HG02642 (cell line): ENCODE data around the gene LARGE1.
A peak's percentile ranks its signal among the peaks of the same experiment; 100 is the strongest.

Experiments
- ATAC-seq: cut with Tn5 transposase; IDR thresholded peaks from one replicate; pipeline ENCODE4 v1.9.1; 2021; ENCODE audit warnings: mild to moderate bottlenecking; ENCODE audit not compliant: unreplicated experiment, poor library complexity

The LARGE1 gene

DNA sequence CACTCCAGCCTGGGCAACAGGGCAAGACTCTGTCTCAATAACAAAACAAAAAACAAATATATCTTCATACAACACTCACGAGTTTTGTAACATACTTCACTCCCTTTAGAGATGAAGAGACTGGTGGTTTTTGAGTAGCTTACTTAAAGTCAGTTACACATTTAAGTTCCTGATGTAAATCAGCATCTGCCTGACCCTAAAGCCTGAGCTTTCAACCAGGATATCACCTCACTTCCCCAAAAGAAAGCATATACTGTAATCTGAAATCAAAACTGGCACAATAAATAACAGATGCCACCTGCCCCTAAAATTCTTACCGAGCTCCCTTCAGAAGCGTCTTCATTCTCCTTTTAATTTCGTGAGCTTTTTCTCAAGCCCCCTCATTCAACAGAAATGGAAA lies 31.5 kb downstream of the LARGE1 start:
- ATAC-seq, result no peak

DNA sequence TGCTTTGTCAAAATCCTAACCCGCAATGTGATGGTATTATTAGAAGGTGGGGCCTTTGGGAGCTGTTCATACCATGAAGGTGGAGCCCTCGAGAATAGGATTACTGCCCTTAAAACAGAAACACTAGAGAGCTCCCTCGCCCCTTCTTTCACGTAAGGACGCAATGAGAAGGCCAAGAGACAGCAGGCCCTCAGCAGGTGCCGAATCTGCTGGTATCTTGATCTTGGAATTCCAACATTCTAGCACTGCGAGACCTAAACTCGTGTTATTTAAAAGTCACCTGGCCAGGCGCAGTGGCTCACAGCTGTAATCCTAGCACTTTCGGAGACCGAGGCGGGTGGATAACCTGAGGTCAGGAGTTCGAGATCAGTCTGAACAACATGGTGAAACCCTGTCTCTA lies 33.1 kb downstream of the LARGE1 start:
- ATAC-seq, result no peak

DNA sequence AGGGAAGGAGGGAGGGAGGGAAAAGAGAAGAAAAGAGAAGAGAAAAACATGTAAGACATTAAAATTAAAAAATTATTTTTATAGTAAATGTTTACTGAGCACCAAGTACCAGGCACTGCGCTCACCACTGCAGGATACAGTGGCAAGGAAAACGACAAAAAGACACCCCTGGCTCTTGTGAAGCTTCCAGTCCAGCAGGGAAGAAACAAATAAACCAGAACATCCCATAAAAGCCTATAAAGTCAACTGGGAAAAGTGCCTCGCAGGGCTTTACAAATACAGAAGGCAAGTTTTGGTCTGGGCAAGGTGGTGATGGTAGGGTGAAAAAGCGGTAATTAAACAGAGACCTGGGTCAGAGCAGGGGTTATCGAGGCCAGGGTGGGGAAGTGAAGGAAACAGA lies 33.6 kb downstream of the LARGE1 start:
- ATAC-seq, result no peak

DNA sequence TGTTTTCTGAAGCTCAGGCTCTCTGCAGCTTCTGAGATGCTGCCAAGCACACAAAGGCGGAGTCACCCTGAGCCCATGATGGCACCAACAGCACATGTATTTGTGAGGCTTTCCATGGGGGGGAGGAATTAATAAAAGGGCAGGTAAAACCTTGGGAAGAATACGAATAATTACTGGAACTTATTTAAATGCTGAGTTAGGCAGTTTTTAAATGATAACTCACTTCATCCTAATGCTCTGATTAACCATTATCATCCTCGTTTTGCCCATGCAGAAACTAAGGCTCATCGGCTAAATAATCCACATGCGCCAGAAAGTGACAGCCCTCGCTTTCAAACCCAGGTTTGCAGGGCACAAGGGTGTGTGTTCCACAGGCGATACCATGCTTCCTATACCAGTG lies 35.4 kb downstream of the LARGE1 start:
- ATAC-seq, result no peak

DNA sequence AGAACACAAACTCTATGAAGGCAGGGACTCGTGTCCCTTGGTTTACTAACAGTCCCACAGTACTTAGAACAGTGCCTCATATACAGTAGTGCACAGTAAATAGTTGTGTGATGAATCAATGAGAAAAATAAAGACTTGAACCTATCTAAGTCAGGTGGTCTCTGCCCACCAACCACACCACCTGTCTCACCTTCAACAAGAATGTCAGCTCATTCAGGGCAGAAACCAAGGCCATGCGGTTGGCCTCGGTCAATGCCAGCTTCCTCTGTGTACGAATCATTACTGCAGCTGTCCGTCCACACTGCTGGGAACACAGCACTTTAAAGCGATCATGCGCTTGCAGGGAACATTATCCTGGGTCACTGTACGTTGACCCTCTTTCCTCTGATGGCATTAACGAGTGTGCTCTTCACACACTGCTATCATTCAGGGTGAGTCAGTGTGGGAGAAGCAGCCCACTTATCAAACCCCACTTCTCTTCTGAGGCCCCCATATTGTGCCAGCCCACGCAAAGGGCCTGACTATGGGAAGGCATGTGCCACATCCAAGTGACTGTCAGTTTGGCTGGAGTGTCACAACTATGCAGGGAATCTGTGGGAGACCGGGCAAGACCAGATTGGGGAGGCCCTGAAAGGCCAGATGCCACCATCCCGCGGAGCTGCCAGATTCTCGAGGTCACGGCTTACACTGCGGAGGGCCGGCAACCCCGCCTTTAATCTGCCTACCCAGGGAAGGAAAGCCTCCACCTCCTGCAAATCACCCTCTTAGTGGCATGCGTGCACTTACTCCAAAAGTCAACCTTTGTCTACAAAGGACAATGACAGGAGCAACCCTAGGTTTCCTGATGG lies 36.1 kb downstream of the LARGE1 start:
- ATAC-seq, result no peak

DNA sequence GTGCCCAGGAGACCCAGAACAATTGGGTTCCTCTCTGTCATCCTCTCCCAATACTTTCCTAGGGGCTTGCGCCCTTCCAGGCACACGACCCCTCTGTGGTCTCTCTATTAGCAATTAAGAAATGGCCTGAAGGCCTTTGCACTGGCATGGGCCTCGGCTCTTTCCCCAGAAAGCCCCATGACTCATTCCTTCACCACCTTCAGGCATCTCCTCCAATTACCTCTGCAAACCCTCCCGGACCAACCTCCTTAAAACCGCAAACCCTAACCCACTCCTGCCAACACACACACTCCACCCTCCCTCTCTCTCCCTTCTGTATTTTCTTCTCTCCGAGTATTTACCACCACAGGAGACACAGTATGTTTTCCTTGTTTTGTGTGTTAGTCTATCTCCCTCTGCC lies 36.7 kb downstream of the LARGE1 start:
- no peak for ATAC-seq

DNA sequence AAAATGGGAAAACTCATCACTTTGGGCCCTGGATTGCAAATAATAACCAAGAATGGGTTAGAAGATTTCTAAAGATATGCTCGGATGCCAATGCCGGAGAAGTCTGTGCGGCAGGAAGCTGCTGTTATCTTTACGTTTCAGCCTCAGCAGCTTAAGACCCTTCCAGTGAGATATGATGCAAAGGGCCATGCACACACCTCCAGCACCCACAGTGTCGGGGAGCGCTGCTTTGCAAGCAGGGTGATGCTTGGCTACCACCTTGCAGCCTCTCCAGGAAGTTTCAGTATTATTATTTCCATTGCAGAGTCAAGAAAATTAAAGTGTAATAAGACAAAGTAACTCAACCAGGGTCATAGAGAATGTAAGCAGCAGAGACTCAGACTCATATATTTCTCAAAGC lies 37.3 kb downstream of the LARGE1 start:
- ATAC-seq, result no peak

DNA sequence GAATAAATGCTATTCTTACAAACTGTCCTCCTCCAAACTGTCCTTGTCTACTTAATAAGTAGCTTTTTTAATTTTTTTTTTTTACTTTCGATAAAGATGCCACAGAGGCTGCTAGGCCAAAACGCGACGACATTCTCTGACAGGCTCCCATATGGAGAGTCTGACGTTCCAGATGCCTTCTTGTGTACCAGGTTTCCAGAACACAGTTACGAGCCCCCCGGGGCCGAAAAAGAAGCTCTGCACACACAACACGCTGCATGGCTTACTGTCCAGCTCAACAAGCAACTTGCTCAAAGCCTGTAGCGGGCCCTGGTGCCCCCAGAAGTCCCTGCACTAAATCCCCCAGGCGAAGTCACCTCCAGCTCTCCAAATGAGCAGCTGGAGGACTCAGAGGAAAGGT lies 39.3 kb downstream of the LARGE1 start:
- ATAC-seq, result no peak

DNA sequence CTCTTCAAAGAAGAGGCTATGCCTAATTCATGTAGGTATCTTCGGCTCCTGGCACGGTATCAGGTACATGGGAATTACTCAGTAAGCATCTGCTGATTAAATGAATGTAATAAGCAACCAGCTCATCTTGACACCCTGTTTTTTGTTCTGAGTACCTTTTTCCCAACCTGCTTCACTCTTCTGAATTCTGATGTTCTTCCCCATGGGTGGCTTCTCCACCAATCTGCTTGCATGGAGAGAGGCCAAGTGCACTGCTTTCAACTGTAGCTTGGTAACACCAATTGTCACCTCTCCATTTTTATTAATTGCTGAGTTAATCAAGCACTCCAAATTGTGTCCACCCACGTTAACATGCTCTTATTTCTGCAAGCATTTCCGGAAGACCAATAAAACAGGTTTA lies 40.5 kb downstream of the LARGE1 start:
- no peak for ATAC-seq

DNA sequence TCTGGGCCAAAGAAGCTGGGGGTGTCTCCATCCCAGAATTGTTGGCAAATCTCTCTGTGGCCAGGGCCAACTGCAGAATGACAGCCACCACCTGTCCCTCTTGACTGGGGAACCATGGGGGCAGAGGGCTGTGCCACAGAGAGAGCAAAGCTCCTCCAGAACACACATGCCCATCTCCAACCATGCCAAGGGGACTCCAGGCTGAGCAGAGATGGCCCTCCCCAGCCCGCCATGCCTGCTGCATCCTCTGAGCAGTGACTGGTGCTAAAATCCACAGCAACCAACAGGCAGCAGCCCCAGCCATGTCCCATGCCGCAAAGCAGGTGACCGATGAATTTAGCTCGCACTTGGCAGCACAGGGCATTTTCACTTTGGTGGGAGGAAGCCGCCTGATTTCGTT lies 45.0 kb downstream of the LARGE1 start:
- no peak for ATAC-seq

DNA sequence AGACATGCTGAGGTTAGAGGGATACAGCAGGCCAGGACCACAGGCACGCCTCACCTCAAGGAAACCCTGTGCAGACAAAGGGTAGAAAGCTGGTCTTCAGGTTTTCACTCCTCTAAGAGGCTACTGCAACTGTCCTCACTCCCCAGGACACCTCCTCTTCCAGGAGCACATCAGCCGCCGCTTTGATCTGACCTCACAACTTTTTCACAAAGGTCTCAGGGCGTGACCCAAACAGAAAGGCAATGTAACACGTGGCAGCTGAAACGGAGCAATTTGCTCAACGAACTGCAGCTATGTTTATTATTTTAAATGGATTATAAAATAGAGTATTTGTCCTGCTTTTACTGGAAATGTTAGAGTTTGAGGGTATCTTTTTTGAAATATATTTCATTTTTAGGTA lies 46.1 kb downstream of the LARGE1 start:
- ATAC-seq, result no peak

DNA sequence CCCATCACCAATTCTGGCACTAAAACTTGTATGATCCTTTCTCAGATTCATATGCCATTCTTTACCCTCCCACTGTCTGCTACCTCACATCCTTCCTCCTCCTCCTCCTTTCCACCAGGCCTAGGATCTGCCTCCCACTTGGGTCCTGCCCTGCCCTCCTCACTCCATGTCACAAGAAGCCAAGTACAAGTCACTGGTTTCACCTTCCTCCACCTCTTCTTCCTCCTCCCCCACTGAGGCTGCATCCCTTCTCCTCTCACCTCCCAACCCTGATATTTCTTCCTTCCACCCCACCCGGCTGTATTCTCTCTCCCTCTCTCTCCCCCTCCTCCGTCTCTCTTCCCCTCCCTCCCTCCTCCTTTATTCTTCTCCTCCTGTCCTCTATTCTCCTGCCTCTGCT lies 46.6 kb downstream of the LARGE1 start:
- no peak for ATAC-seq

DNA sequence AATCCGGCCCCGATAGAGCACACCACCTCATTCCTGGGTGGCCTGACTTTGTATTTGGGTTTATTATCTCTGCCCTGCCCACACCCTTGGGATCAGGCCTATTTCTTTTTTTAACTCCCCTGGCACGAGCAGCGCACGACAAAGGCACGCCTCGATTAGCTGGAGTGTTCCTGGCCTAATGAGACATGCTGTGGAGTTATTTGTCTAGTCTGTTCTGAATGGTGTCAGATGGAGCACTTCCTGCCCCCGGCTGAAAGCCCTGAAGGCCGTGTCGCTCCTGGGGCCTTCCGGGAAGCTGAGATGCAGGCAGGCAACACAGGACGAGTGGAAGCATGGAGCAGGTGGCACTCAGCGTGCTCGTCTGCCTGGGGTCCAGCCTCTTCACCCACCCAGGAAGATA lies 47.1 kb downstream of the LARGE1 start:
- ATAC-seq, result no peak

DNA sequence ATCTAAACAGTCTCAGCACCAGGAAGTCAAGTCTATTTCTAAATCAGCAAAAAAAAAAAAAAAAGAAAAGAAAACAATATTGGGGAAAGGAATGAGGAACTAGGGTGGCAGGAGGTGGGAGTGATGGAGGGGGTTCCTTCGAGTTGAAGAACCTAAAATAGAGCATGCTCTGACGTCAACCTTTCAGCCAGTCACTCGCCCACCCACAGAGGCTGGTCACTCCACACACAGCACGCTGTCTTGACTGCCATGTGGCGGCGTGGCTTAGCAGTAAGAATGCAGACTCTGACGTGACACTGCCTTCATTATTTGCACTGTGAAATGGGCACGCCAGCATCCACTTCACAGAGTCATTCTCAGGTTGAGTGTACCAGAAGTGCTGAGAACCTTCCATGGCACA lies 48.3 kb downstream of the LARGE1 start:
- ATAC-seq, result no peak

DNA sequence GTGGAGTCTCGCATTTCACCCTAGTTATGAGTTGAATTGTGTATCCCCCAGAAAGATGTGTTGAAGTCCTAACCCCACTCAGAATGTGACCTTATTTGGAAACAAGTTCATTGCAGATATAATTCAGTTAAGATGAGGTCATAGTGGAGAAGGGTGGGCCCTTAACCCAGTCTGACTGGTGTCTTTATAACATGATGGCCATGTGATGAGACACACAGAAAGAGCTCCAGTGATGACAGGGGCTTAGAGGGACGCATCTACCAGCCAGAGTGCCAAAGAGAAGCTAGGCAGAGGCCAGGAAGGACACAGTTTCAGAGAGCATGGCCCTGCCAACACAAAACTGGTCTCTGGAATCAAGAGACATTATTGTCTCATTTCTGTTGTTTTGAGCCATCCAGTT lies 50.3 kb downstream of the LARGE1 start:
- ATAC-seq, result no peak

DNA sequence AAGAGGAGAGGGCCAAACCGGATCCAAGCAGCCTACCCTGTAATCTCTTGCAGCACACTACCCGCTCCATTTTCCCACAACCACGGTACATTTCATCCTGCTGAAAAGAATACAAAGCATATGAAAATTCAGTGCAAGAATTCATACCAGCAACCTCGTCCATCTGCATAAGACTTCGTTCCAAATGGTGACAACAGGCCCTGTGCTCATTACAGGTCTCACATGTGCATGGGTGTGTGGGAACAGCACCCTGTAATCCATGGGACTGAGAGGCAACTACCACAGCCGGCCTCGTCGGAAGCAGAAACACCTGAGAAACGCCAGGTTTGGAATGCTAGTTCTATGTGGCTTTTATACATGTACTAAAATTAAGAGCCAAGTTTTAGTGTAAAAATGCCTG lies 52.3 kb downstream of the LARGE1 start:
- no peak for ATAC-seq

DNA sequence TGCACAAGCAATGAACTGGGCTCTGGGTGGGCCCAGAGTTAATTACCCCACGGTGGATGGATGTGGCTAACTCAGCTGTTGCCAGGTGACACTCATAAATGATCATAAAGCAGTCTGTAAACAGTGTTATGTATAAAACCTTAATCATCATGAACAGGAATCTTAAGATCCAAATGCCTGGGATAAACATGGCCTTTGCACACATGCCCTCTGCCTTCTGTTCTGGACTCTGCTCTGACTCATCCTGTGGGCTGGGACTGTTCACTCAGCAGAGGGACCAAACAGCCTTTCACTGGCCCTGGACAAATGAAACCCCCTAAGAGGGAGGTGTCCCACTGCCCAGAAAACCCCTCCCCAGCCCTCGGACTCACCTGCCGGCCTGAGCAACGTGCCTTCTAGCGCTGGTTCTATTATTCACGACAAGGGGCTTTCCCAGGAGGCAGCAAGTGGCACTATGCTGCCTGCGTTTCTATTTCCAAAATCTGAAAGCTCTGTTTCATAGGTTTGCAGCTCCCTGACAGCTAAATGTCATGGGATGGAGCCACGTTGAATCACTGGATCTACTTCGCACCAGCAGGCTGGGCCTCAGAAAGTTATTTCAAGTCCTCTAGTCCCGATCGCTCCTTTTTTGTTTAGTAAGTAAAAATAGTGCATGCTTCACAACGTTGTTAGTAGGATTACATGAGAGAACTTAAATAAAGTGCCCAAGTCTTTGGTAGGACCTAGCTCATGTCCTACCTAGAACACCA lies 53.0 kb downstream of the LARGE1 start:
- no peak for ATAC-seq

DNA sequence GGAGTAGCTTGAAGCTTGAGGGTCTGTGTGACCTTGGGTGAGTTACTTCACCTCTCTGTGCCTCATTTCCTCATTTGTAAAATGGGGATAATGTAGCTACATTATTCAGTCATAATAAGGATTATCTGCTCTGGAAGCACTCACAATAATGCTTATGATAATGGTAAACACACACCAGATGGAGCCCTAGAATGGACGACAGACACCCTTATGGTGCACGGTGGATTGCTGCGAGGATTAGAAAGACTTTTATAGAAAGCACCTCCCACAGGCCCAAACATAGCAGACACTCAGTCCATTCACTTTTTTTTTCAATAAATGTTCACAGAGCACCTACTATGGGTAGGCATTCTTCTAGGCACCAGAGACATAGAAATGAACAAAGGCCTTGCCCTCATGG lies 53.8 kb downstream of the LARGE1 start:
- ATAC-seq, result no peak

DNA sequence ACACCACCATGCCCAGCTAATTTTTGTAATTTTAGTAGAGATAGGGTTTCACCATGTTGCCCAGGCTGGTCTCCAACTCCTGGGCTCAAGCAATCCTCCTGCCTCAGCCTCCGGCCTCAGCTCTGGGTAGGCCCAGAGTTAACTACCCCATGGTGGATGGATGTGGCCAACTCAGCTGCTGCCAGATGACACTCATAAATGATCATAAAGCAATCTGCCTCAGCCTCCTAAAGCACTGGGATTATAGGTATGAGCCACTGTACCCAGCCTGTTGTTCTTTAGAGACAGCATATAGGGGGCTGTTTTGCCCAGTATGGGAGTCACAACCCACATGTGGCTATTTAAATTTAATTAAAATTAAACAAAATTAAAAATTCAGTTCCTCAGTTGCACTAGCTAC lies 54.3 kb downstream of the LARGE1 start:
- ATAC-seq, result no peak

DNA sequence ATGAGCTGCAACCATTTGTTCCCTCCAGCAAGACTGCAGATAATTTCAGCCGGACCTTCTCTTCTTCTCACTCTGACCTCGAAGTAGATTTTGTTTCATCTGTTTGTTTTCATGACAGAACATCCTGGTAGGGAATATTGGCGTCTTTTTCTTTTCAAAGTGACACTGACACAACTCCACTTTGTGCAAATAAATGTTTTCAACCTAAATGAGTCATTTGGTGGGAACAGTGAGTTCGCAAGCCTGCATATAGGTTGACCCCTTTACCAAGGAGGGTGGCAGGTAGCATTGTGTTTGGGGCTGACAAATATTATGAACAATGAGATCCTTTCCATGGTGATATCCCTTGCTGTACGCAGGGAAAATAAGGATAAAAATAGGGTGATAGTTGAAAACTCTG lies 55.0 kb downstream of the LARGE1 start:
- no peak for ATAC-seq

DNA sequence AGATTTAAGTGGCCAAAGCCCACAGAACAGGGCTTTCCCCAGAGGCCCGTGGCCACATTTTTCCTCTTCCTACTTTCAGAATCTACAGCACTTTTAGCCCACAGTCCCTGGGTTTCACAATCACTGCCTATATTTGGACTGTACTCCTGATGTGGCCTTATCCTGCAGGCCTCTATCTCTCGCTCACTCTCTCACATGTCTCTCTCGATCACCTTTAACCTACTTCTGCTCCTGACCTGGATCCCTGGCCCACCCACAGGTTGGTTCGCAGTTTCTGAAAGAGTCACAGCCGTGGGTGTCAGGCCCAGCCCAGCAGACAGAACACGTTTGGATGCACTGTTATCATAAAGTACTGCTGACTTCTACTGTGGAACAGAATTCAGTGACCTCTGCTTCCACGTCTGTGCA lies 55.5 kb downstream of the LARGE1 start:
- peak; percentile 44 for ATAC-seq
